GM08714 (cell line): ENCODE results near the gene SLC12A6.
"Not testable (repeated sequence)": the region's sequence is repeated elsewhere in the genome, so short reads cannot be mapped to it uniquely, and the experiment has no call there.

Source experiments
- H3K4me3 ChIP-seq: fragments of 200-500 bp; sonication (Bioruptor generic); 2 replicates; pipeline ENCODE4 v1.5.1; 2014; ENCODE audit warnings: mild to moderate bottlenecking, low read length, inconsistent platforms
- ZNF274 ChIP-seq: IDR thresholded peaks from 2 replicates; pipeline ENCODE4 v1.6.1; 2012; ENCODE audit warnings: mild to moderate bottlenecking, low read depth, low read length

Gene SLC12A6

DNA sequence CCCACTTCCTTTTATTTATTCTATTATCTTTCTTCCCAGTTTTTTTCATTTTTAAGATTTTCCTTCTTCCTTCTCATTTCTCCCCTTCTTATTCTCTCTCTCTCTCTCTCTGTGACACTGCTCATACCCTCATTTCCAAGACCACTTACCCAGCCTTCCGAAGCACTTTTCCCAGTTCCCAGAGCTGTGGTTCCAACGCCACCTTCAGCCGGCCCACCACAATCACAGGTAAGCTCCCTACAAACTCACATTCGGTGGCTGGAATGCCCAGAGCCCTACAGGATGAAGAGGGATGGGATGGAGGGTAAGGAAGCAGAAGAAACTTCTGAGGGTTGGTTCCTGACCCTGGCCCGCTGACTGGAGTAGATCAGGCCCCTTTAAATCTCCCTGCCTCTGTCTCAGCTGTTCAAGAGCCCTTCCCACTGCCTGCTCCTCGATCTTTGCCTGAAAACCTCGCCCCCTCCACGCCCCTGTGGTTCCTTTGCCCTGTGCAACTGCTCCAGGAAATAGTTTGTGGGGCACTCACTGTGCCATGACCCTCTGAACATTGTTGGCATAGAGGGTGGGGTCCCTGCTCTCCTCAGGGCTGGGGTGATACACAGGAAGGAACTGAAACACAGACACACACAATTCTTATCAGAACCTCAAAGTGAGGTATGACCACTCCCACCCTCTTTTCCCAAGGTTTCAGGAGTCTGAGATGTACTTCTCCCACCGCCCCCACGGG lies 24.6 kb upstream of the SLC12A6 start:
- no peak for TF ChIP-seq ZNF274
- H3K4me3 ChIP-seq, result no peak overlapping the region

DNA sequence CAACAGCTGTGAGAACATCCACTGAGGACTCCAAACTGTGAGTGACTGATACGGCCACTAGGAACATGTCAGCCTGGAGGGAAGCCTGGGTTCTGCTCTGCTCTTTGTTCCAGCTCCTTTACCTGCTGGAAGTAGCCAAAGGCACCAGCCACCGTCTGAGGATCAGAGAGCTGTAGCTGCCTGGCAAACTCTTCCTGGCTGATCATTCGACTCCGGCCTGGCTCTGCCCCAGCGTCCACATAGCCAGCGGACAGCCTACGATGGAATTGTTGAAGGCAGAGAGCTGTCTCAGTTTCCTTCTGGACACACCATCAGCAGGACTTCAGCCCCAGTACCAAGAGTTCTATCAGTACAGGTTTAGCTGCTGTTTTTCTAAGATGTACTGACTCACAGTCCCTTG lies 23.7 kb upstream of the SLC12A6 start:
- TF ChIP-seq ZNF274, result no peak
- no peak overlapping the region for H3K4me3 ChIP-seq

- no peak overlapping the region for H3K4me3 ChIP-seq
Observed at GRCh38 chr15:34360298-34360697, 22.7 kb upstream of the SLC12A6 start.

GRCh38 chr15:34359416-34359815 lies 21.8 kb upstream of the SLC12A6 start:
- H3K4me3 ChIP-seq, result no peak overlapping the region
- no peak for TF ChIP-seq ZNF274

More at GRCh38 chr15:34360298-34360697, 22.7 kb upstream of the SLC12A6 start:
- TF ChIP-seq ZNF274, result no peak

DNA sequence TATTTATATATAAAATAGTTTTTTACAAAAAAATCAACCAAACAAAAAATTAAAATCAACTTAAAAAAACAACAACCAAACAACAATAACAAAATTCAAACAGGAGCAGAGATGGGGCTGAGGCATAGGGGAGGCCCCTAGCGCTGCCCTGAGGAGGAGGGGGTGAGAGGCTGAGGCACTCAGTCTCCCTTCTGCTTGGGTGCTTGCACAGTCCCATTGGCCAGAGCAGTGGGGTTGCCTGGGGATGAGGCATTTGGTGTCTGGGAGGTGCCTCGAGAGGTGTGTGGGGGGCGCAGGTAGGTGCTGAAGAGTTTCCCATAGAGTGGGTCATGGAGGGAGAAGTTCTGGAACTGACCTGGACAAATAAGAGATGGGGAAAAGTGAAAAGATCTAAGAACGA lies 21.4 kb upstream of the SLC12A6 start:
- no peak for TF ChIP-seq ZNF274
- no peak overlapping the region for H3K4me3 ChIP-seq

- TF ChIP-seq ZNF274, result no peak
- no peak overlapping the region for H3K4me3 ChIP-seq
Observed at GRCh38 chr15:34358367-34358766, 20.8 kb upstream of the SLC12A6 start.

DNA sequence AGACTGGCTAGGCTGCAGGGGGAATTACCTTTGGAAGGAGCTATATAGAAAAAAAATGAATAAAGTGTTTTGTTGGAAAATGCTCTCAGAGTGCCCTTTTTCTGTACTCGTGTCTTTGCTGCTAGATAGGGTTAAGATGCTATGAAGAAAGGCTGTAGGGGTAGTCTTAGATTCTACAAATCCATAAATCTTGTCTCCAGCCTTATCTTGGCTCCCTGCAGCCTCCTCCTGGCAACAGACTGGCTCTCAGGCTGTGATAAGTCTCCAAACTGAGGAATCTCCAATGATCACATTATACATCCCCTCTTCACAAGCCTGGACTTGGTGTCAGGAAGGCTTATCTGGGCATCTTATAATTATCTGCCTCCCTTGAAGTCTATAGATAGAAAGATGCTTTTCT lies 20.1 kb upstream of the SLC12A6 start:
- TF ChIP-seq ZNF274, result no peak
- H3K4me3 ChIP-seq, result no peak overlapping the region

DNA sequence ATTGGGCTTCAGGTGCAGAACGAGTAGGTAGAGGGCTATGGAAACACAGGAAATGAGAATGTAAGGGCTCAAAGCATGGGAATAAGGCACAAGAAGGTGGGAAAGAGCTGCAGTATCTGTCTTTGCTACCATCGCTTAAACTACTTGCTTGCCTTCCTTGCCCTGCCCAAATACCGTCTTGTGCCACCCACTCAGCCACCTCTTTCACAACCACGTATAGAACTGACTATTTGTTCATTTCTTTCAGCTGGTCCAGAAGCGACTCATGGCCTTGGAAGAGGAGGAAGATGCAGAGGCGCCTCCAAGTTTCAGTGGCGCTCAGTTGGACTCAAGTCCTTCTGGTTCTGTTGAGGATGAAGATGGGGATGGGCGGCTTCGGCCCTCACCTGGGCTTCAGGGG lies 17.7 kb upstream of the SLC12A6 start:
- no peak for TF ChIP-seq ZNF274
- H3K4me3 ChIP-seq, result no peak overlapping the region

DNA sequence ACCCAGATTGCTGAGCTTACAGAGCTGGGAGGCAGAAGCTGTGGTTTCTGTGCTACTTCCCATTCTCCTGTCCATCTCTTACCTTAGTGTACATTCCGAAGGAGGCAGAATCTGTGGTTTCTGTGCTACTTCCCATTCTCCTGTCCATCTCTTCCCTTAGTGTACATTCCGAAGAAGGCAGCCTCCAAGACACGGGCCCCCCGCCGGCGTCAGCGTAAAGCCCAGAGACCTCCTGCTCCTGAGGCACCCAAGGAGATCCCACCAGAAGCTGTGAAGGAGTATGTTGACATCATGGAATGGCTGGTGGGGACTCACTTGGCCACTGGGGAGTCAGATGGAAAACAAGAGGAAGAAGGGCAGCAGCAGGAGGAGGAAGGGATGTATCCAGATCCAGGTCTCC lies 16.7 kb upstream of the SLC12A6 start:
- TF ChIP-seq ZNF274, result no peak
- H3K4me3 ChIP-seq, result no peak overlapping the region

DNA sequence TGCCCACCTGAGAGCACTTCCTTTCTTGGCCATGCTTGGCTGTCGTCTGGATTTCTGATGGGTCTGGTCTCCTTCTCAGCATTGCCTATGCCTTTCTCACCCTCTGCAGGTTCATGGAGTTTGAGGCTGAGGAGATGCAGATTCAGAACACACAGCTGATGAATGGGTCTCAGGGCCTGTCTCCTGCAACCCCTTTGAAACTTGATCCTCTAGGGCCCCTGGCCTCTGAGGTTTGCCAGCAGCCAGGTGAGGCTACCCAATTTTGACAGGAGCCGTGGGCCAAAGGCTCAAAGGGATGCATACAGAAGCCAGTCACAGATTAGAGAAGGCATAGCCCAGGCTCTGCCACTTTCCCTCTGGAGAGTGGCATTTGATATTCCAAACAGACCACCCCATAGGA lies 16.0 kb upstream of the SLC12A6 start:
- H3K4me3 ChIP-seq, result no peak overlapping the region

GRCh38 chr15:34352996-34353395 lies 15.4 kb upstream of the SLC12A6 start:
- H3K4me3 ChIP-seq, result not testable (repeated sequence)

More for the DNA sequence above, 16.0 kb upstream of the SLC12A6 start:
- no peak for TF ChIP-seq ZNF274

DNA sequence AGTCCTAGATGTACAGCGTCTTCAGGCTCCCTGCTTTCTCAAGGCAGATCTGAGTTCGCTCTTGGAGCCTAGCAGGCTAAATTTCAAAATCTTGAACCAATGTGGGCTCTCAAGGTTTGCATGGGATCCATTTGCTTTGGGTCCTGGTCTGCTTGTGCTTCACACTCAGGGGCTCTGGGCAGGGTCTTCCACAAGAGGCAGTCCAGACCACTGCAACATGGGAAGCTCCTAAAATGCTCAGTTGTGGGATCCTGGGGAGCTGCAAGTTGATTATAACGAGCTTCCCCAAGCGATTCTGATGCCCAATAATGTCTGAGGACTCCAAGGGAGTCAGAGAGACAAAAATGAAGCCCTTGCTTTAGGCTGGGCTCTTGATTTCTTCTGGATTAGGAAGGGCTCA lies 12.2 kb upstream of the SLC12A6 start:
- TF ChIP-seq ZNF274, result no peak
- H3K4me3 ChIP-seq, result no peak overlapping the region

GRCh38 chr15:34348735-34349300 lies 11.2 kb upstream of the SLC12A6 start:
- no peak overlapping the region for H3K4me3 ChIP-seq
- TF ChIP-seq ZNF274, result no peak

DNA sequence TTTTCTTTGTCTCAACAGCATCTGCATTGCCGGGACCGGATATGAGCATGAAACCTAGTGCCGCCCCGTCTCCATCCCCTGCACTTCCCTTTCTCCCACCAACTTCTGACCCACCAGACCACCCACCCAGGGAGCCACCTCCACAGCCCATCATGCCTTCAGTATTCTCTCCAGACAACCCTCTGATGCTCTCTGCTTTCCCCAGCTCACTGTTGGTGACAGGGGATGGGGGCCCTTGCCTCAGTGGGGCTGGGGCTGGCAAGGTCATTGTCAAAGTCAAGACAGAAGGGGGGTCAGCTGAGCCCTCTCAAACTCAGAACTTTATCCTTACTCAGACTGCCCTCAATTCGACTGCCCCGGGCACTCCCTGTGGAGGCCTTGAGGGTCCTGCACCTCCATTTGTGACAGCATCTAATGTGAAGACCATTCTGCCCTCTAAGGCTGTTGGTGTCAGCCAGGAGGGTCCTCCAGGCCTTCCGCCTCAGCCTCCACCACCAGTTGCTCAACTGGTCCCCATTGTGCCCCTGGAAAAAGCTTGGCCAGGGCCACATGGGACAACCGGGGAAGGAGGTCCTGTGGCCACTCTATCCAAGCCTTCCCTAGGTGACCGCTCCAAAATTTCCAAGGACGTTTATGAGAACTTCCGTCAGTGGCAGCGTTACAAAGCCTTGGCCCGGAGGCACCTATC lies 10.5 kb upstream of the SLC12A6 start:
- TF ChIP-seq ZNF274, result no peak
- no peak overlapping the region for H3K4me3 ChIP-seq

DNA sequence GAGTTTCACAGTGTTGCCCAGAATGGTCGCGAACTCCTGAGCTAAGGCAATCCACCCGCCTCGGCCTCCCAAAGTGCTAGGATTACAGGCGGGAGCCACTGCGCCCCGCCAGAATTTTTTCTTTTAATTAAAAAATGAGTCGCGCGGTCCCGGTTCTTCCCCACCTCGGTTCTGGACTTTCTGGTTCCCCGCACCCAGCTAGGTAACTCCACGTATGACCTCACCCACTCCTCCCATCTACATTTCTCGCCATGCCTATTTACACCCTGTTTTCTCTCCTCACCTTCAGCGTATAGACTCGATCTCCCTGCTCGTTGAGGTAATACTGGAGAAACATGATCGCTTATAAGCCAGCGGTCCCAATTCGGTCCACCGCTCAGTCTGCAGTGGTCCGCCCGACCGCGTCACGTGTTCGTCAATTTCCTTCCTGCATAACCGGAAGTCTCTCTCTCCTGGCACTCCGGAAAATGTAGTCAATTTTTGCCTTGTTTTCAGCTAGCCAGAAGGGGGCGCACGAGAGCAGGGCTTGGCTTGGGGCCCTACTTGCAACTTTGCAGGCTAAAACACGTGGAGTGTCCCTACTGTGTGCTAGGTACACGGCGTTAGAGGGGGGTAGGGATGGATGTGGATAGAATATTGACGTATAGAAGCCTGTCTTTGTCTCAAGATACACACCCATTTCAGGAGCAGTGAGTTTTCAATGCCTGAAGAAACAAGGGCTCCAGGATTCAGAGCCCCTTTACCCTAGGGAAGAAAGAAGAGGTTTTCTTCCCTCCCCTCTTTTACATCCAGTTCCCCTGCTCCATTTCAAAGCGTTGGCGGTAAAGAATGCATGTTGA lies 5.4 kb upstream of the SLC12A6 start, which contains the start of the genes NOP10 and NUTM1:
Gene NOP10, minus strand, starts transcription at position 400 of the 839 bp plus-strand sequence. Its CDS starts 63 bp downstream, at position 337.
Gene NUTM1, plus strand, starts transcription at position 579 of the 839 bp plus-strand sequence. CDS start 382 bp downstream, outside the sequence.
- H3K4me3 ChIP-seq, result peak within 1 kb of the TSS; percentile 85
- no peak for TF ChIP-seq ZNF274

- H3K4me3 ChIP-seq, result peak overlapping the region; percentile 85
Observed at GRCh38 chr15:34342213-34342736, 4.7 kb upstream of the SLC12A6 start.
